ENCODE results near the gene LGMN.

The LGMN gene

GRCh38 chr14:92690171-92691011, 58.0 kb downstream of the LGMN start:
- DNase-seq (ENCODE audit: low read depth, low spot score), result peak; percentile 59
- H3K4me3 ChIP-seq (ENCODE audit: low read depth, low read length), result no peak overlapping the region
- TF ChIP-seq, protein P1, sequence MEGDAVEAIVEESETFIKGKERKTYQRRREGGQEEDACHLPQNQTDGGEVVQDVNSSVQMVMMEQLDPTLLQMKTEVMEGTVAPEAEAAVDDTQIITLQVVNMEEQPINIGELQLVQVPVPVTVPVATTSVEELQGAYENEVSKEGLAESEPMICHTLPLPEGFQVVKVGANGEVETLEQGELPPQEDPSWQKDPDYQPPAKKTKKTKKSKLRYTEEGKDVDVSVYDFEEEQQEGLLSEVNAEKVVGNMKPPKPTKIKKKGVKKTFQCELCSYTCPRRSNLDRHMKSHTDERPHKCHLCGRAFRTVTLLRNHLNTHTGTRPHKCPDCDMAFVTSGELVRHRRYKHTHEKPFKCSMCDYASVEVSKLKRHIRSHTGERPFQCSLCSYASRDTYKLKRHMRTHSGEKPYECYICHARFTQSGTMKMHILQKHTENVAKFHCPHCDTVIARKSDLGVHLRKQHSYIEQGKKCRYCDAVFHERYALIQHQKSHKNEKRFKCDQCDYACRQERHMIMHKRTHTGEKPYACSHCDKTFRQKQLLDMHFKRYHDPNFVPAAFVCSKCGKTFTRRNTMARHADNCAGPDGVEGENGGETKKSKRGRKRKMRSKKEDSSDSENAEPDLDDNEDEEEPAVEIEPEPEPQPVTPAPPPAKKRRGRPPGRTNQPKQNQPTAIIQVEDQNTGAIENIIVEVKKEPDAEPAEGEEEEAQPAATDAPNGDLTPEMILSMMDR (IDR thresholded peaks at IDR 0.05; ENCODE audit: low read depth, low read length), result peak; percentile 71
- in situ Hi-C loops (cut with HindIII; ENCODE audit: low sequenced_read_pairs), result no loop called here

GRCh38 chr14:92688434-92689375, 59.7 kb downstream of the LGMN start:
- no peak for DNase-seq (ENCODE audit: low read depth, low spot score)
- no peak overlapping the region for H3K4me3 ChIP-seq (ENCODE audit: low read depth, low read length)
- in situ Hi-C loops (cut with HindIII; ENCODE audit: low sequenced_read_pairs), result no loop called here
- TF ChIP-seq, protein P1 (IDR thresholded peaks at IDR 0.05; ENCODE audit: low read depth, low read length), result no peak

- in situ Hi-C loops (cut with HindIII; ENCODE audit: low sequenced_read_pairs), result no loop called here
- peak overlapping the region; percentile 27 for H3K4me3 ChIP-seq (ENCODE audit: low read depth, low read length)
- peak; percentile 37 for DNase-seq (ENCODE audit: low read depth, low spot score)
- TF ChIP-seq, protein P1 (IDR thresholded peaks at IDR 0.05; ENCODE audit: low read depth, low read length), result no peak
Observed at GRCh38 chr14:92687681-92688433, 60.6 kb downstream of the LGMN start.

- H3K4me3 ChIP-seq (ENCODE audit: low read depth, low read length), result peak overlapping the region; percentile 27
- TF ChIP-seq, protein P1 (IDR thresholded peaks at IDR 0.05; ENCODE audit: low read depth, low read length), result peak; percentile 96
- DNase-seq (ENCODE audit: low read depth, low spot score), result peak; percentile 63
- in situ Hi-C loops (cut with HindIII; ENCODE audit: low sequenced_read_pairs), result no loop called here
Observed at GRCh38 chr14:92686900-92687427, 61.5 kb downstream of the LGMN start.

DNA sequence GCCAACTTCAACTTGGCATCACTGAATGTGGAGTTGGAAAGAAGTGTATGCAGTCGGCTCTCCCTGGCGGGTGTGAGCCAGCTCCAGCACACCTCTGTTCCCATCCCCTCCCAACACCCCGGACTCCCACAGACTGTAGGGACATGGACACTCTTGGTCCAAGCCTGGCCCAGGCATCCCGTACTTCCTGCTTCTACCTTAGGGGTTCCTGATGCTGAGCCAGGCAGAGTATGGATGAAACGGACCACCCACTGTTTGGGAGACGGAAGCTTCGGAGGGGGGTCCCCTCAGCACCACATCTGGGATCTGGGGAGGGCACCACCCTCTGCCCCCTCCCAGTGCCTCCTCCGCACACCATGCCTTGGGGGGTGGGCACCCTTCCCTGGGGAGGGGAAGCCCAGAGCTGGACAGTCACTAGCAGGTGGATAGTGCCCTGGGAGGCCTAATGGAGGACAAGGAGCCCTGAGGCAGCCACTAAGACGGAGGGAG, 62.0 kb downstream of the LGMN start:
- in situ Hi-C loops (cut with HindIII; ENCODE audit: low sequenced_read_pairs), result no loop called here
- H3K4me3 ChIP-seq (ENCODE audit: low read depth, low read length), result no peak overlapping the region
- TF ChIP-seq, protein P1 (IDR thresholded peaks at IDR 0.05; ENCODE audit: low read depth, low read length), result no peak
- DNase-seq (ENCODE audit: low read depth, low spot score), result no peak

Measured in astrocyte of the spinal cord (primary cell).